DND-41 (cell line): Measurements from ENCODE around the gene CASP9.

Experiments
- EZH2 ChIP-seq: IDR thresholded peaks from 3 replicates; pipeline ENCODE4 v1.6.1; 2012; ENCODE audit warnings: borderline replicate concordance, low read depth, mild to moderate bottlenecking, moderate library complexity, low read length, inconsistent platforms; ENCODE audit not compliant: severe bottlenecking
- TF ChIP-seq, protein P1 (sequence below): IDR thresholded peaks from 2 replicates; pipeline ENCODE4 v1.5.1; 2012; ENCODE audit warnings: borderline replicate concordance, low read length, moderate library complexity, mild to moderate bottlenecking; ENCODE audit not compliant: poor library complexity, severe bottlenecking; ENCODE audit errors: extremely low read depth

DNA sequence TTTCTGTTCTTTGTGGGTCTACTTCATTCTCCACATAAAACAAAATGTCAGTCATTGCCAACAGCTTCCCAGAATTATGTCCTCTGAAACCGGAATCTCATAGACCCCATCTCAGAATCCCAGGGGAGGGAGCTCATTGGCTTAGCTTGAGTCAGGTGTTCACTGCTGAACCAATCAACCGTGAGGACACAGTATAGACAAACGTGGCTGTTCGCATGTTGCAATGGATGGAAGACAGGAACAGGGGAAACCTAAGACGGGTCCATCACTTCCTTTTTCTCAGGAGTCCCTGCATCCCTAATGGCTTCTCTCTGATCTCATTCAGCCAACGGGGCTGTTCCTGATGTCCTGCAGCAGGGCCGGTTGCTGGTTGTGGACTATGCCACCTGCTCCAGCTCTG is 58.3 kb downstream of the CASP9 start:
- TF ChIP-seq, protein P1, sequence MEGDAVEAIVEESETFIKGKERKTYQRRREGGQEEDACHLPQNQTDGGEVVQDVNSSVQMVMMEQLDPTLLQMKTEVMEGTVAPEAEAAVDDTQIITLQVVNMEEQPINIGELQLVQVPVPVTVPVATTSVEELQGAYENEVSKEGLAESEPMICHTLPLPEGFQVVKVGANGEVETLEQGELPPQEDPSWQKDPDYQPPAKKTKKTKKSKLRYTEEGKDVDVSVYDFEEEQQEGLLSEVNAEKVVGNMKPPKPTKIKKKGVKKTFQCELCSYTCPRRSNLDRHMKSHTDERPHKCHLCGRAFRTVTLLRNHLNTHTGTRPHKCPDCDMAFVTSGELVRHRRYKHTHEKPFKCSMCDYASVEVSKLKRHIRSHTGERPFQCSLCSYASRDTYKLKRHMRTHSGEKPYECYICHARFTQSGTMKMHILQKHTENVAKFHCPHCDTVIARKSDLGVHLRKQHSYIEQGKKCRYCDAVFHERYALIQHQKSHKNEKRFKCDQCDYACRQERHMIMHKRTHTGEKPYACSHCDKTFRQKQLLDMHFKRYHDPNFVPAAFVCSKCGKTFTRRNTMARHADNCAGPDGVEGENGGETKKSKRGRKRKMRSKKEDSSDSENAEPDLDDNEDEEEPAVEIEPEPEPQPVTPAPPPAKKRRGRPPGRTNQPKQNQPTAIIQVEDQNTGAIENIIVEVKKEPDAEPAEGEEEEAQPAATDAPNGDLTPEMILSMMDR, result no peak
- TF ChIP-seq EZH2, result no peak
